Activated naive CD8-positive, alpha-beta T cell treated with anti-CD3 and anti-CD28 coated beads, Interleukin-2, amount 50 U/mL, for 24 hours (primary cell): Measurements from ENCODE around the gene POU2F2.
"Not testable (repeated sequence)": the region's sequence is repeated elsewhere in the genome, so short reads cannot be mapped to it uniquely, and the experiment has no call there.

Experiments
- ATAC-seq: fragments of 150-1000 bp; cut with Tn5 transposase; one replicate; pipeline ENCODE4 v1.10.0; 2021
- DNase-seq: peaks from one replicate; pipeline ENCODE4 v3.0.0; 2021
- H3K27ac Mint-ChIP-seq: one replicate; pipeline ENCODE4 v1.8.0; 2021; ENCODE audit warnings: mild to moderate bottlenecking, mixed read lengths
- H3K27me3 Mint-ChIP-seq: one replicate; pipeline ENCODE4 v1.8.0; 2021; ENCODE audit warnings: mixed read lengths
- H3K36me3 Mint-ChIP-seq: one replicate; pipeline ENCODE4 v1.8.0; 2021; ENCODE audit warnings: low read depth, mixed read lengths
- H3K4me1 Mint-ChIP-seq: one replicate; pipeline ENCODE4 v1.8.0; 2021; ENCODE audit warnings: mixed read lengths
- H3K4me3 Mint-ChIP-seq: one replicate; pipeline ENCODE4 v1.8.0; 2021; ENCODE audit warnings: mild to moderate bottlenecking, moderate library complexity, mixed read lengths
- H3K9me3 Mint-ChIP-seq: one replicate; pipeline ENCODE4 v1.8.0; 2021; ENCODE audit warnings: mixed read lengths

Gene POU2F2

DNA sequence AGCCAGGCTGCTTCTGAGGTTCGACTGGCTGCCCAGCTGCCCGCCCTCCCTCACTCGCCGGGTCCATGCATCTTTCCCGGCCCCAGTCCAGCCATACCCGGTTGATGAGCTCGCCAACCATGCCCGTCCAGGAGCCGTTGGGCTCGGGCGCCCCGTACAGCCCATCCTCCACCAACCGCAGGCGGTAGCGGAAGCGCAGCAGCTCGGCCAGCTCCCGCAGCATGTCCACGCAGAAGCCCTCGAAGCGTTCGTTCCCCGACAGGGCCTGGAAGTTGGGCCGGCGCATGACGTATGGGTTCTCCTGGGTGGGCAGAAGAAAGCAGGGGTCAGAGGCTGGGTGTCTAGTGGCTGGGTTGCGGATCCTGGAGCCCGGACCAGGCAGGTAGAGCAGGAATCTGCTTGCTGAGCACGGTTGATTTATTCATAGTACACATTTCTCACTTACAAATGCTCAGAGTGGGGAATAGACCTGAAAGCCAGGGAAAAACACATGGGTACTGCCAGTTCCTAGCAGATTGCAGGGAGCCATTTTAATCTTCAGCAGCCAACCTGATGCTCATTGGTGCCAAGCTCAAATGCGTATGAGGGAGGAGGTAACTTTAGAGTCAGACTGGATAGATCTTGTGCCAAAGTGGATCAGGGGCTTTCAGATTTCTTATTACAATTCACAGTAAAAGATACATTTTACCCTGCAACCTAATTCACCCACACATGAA is 89.6 kb downstream of the POU2F2 start:
- H3K9me3 Mint-ChIP-seq, result no peaks in the 10 kb centered on the region
- H3K27me3 Mint-ChIP-seq, result peaks cover 4% of the 10 kb centered on the region
- DNase-seq, result no peak
- H3K36me3 Mint-ChIP-seq, result no peaks in the 10 kb centered on the region
- H3K4me3 Mint-ChIP-seq, result no peak overlapping the region
- no peaks in the 10 kb centered on the region for H3K4me1 Mint-ChIP-seq
- ATAC-seq, result no peak
- no peak overlapping the region for H3K27ac Mint-ChIP-seq

- not testable (repeated sequence) for H3K4me1 Mint-ChIP-seq, H3K27me3 Mint-ChIP-seq, H3K9me3 Mint-ChIP-seq, H3K4me3 Mint-ChIP-seq, H3K36me3 Mint-ChIP-seq, ATAC-seq, H3K27ac Mint-ChIP-seq, DNase-seq
Measured at GRCh38 chr19:42040491-42040890, 91.8 kb downstream of the POU2F2 start.

DNA sequence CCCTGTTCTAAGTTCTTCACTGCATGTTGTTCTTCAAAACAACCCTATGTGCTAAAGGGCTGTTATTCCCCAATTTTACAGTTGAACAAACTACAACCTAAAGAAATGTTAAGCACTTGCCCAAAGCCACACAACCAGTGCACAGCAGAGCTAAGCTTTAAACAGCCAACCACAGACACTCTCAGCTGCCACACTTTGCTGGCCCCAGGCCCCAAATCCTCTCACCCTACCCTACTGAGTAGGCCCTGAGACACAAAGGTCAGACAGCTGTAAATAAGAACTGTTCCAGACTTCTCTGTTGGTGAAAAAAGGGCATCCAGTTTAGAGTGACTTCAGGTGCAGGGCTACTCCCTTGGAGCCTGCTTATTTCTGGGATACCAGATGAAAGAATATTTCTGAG is 92.2 kb downstream of the POU2F2 start:
- Mint-ChIP-seq H3K4me3 (no peak overlapping the region), H3K36me3 (no peaks in the 10 kb centered on the region), H3K27ac (no peak overlapping the region), H3K4me1 (no peaks in the 10 kb centered on the region), H3K9me3 (no peaks in the 10 kb centered on the region), H3K27me3 (peaks cover 4% of the 10 kb centered on the region)
- ATAC-seq (no peak), DNase-seq (no peak)

DNA sequence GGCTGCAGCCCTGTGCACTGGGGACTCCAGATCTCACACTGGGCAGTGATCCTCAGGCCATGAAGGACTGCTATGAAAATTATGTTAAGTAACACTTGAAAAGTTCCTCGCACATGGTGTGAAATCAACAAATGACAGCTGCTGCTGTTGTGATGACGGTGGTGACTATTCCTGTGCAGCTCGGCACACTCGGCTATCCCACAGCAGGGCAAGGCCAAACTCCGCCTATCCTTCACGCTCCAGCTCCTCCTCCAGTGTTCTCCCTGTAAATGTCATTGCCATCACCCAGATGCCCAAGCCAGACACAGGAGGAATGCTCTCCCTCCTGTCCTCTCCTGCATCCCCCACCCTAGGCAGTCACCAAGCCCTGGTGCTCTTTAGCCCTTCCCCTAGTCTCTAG is 93.6 kb downstream of the POU2F2 start:
- no peak for DNase-seq
- H3K27me3 Mint-ChIP-seq, result peaks cover 4% of the 10 kb centered on the region
- H3K4me3 Mint-ChIP-seq, result no peak overlapping the region
- H3K36me3 Mint-ChIP-seq, result no peaks in the 10 kb centered on the region
- no peak for ATAC-seq
- no peak overlapping the region for H3K27ac Mint-ChIP-seq
- no peaks in the 10 kb centered on the region for H3K9me3 Mint-ChIP-seq
- no peaks in the 10 kb centered on the region for H3K4me1 Mint-ChIP-seq

DNA sequence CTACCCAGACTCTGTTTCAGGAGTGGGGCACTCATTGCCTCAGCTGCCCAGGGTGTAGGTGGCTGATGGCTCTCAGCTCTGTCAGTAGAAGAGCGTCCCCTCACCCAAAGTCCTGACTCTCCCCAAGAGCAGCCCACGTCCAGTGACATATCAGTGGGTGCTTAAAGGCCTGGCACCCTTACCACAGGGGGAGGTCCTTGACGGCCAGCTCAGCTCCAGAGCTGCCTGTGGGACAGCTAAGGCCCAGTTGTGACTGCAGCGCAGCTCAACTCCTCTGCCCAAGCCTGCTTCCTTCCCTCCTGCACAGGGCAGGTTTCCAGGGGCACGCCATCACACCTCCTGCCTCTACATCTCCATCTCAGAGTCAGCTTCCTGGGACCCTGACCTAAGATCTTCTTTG is 94.6 kb downstream of the POU2F2 start:
- no peaks in the 10 kb centered on the region for H3K9me3 Mint-ChIP-seq
- ATAC-seq (peak; percentile 10), DNase-seq (no peak)
- peaks cover 4% of the 10 kb centered on the region for H3K27me3 Mint-ChIP-seq
- H3K36me3 Mint-ChIP-seq, result no peaks in the 10 kb centered on the region
- H3K4me3 Mint-ChIP-seq, result no peak overlapping the region
- no peaks in the 10 kb centered on the region for H3K4me1 Mint-ChIP-seq
- no peak overlapping the region for H3K27ac Mint-ChIP-seq
